GM18502 (cell line): ENCODE data around the gene ZNF433.
"Not testable (repeated sequence)": the region's sequence is repeated elsewhere in the genome, so short reads cannot be mapped to it uniquely, and the experiment has no call there.

Experiments used
- ATAC-seq: cut with Tn5 transposase; IDR thresholded peaks from one replicate; pipeline ENCODE4 v1.9.1; 2021; ENCODE audit warnings: mild to moderate bottlenecking; ENCODE audit not compliant: unreplicated experiment, poor library complexity

Gene ZNF433

GRCh38 chr19:11991921-11992320 is 43.6 kb downstream of the ZNF433 start:
- ATAC-seq: not testable (repeated sequence)

- no peak for ATAC-seq
Measured at GRCh38 chr19:11989112-11989456, 46.4 kb downstream of the ZNF433 start.

GRCh38 chr19:11987405-11988281 is 47.8 kb downstream of the ZNF433 start:
- ATAC-seq: peak; percentile 90

- ATAC-seq: no peak
Measured at GRCh38 chr19:11986754-11987153, 48.7 kb downstream of the ZNF433 start.

- no peak for ATAC-seq
Measured at GRCh38 chr19:11984986-11985385, 50.5 kb downstream of the ZNF433 start.

GRCh38 chr19:11982526-11982925 is 53.0 kb downstream of the ZNF433 start:
- no peak for ATAC-seq

GRCh38 chr19:11979527-11979926 is 56.0 kb downstream of the ZNF433 start:
- no peak for ATAC-seq

- ATAC-seq: no peak
Measured at GRCh38 chr19:11978492-11979100, 56.9 kb downstream of the ZNF433 start.

GRCh38 chr19:11973019-11973810 is 62.3 kb downstream of the ZNF433 start:
- no peak for ATAC-seq

GRCh38 chr19:11971041-11971440 is 64.4 kb downstream of the ZNF433 start:
- ATAC-seq: no peak

- ATAC-seq: no peak
Measured at GRCh38 chr19:11970174-11970573, 65.3 kb downstream of the ZNF433 start.

- peak; percentile 89 for ATAC-seq
Measured at GRCh38 chr19:11964858-11965645, 70.4 kb downstream of the ZNF433 start, which contains the start of gene ZNF763. ZNF763 (plus strand) TSS chr19:11965040; CDS start chr19:11965209, 169 bp downstream.
